Activated CD4-positive, alpha-beta T cell treated with anti-CD3 and anti-CD28 coated beads, Interleukin-2, amount 50 U/mL, for 24 hours (primary cell): ENCODE results near the gene ZNF85.
A peak's percentile ranks its signal among the peaks of the same experiment; 100 is the strongest.
"Not testable (repeated sequence)": the region's sequence is repeated elsewhere in the genome, so short reads cannot be mapped to it uniquely, and the experiment has no call there.

ENCODE experiments used
- DNase-seq, 2 donors: peaks; one replicate each; pipeline ENCODE4 v3.0.0-alpha.2; 2020; ENCODE audit warnings: low read depth in 1 of 2, low spot score in 1 of 2

The ZNF85 gene

GRCh38 chr19:20923077-20923871, at the start of gene ZNF85:
Gene ZNF85, plus strand, starts transcription at chr19:20923251. Its CDS starts 150 bp downstream, at chr19:20923401.
- peak; percentile 75 to 86 for DNase-seq

GRCh38 chr19:20879501-20879900, 43.5 kb upstream of the ZNF85 start:
- DNase-seq, result no peak

GRCh38 chr19:20912973-20913372, 10.1 kb upstream of the ZNF85 start:
- no peak for DNase-seq

GRCh38 chr19:20925481-20925880, 2.4 kb downstream of the ZNF85 start:
- DNase-seq, result no peak

- no peak for DNase-seq
These were observed 3.7 kb downstream of the ZNF85 start for GRCh38 chr19:20926796-20927195.

- DNase-seq, result no peak
These were observed 5.3 kb downstream of the ZNF85 start for GRCh38 chr19:20928371-20928770.

- DNase-seq, result not testable (repeated sequence)
These were observed 13.4 kb downstream of the ZNF85 start for GRCh38 chr19:20936322-20936947.

- DNase-seq, result not testable (repeated sequence)
These were observed 29.6 kb downstream of the ZNF85 start for GRCh38 chr19:20952561-20953095.

GRCh38 chr19:20964798-20965197, 41.7 kb downstream of the ZNF85 start:
- DNase-seq, result no peak

GRCh38 chr19:20968092-20968491, 45.0 kb downstream of the ZNF85 start:
- DNase-seq, result no peak

GRCh38 chr19:20969498-20969897, 46.4 kb downstream of the ZNF85 start:
- no peak for DNase-seq

- DNase-seq, result no peak
These were observed 46.8 kb downstream of the ZNF85 start for GRCh38 chr19:20969898-20970297.

GRCh38 chr19:20992788-20993187, 69.7 kb downstream of the ZNF85 start:
- DNase-seq, result not testable (repeated sequence)

GRCh38 chr19:20999731-21000352, 76.8 kb downstream of the ZNF85 start:
- peak; percentile 60 to 88 for DNase-seq
